Psoas muscle (tissue), 8 donors: ENCODE data around the gene P2RY6. TPM values are rescaled to one million over a fixed set of nuclear protein-coding genes. Genes with fewer than 3 reads are reported as not detected.

ENCODE experiments used
- ATAC-seq, 4 donors: fragments of 200-7000 bp; cut with Tn5 transposase; one replicate each; pipeline ENCODE4 v1.9.1; 2020; ENCODE audit warnings: moderate library complexity in 3 of 4, mild to moderate bottlenecking in 2 of 4
- DNase-seq, 2 donors: peaks; one replicate each; pipeline ENCODE4 v3.0.0-alpha.2; 2020
- H3K27ac ChIP-seq: fragments of 200-600 bp; one replicate; pipeline ENCODE4 v1.8.0; 2022
- H3K27me3 ChIP-seq, 3 donors: fragments of 200-600 bp in 1 of 3; one replicate each; pipeline versions ENCODE4 v1.6.1 to v1.8.0; 2013 to 2022; ENCODE audit warnings: low read length in 2 of 3, mild to moderate bottlenecking in 2 of 3, moderate library complexity in 1 of 3; ENCODE audit not compliant: insufficient read depth in 3 of 3
- H3K36me3 ChIP-seq, 2 donors: fragments of 200-600 bp in 1 of 2; one replicate each; pipeline versions ENCODE4 v1.6.1 to v1.8.0; 2013 to 2022; ENCODE audit warnings: low read depth in 1 of 2, mild to moderate bottlenecking in 1 of 2, moderate library complexity in 1 of 2; ENCODE audit not compliant: insufficient read depth in 1 of 2
- H3K4me1 ChIP-seq: fragments of 200-600 bp; one replicate; pipeline ENCODE4 v1.8.0; 2022
- H3K4me3 ChIP-seq: fragments of 200-600 bp; one replicate; pipeline ENCODE4 v1.8.0; 2022; ENCODE audit warnings: mild to moderate bottlenecking
- H3K9me3 ChIP-seq: fragments of 200-600 bp; one replicate; pipeline ENCODE4 v1.8.0; 2022
- CTCF ChIP-seq: fragments of 200-600 bp; IDR thresholded peaks from one replicate; pipeline ENCODE4 v1.8.0; 2022; ENCODE audit warnings: antibody characterized with exemption
- WGBS, 3 donors: extraction: QIAGEN DNeasy Blood & Tissue Kit; methylation state at CpG; one replicate each; pipeline versions ENCODE4 v1.1.6 to v1.1.7; 2013; 5-methylcytosine and 5-hydroxymethylcytosine counted together
- intact Hi-C, 2 donors: fragments of 100-400 bp; cut with DNase I; formaldehyde crosslinking; loops; one replicate each; pipeline versions ENCODE4 v1.11.0 to v1.14.2; 2022
- polyA plus RNA-seq, 3 donors: library from polyadenylated mRNA; stranded (reverse); fragments of 200-250 nt; gene quantifications; one replicate each; pipeline ENCODE4 v1.2.3, GENCODE V29; 2013
- total RNA-seq, 4 donors: library from RNA; stranded (reverse); fragmentation: NEBNext Ultra II Directional in 2 of 4; extraction: Animal tissue kit (Norgen Biotek cat#: 25700) in 2 of 4; gene quantifications; one replicate each; pipeline versions ENCODE4 v1.2.1 to v1.2.4, GENCODE V29; 2021 to 2023
- donor health status: healthy with polysubstance abuse.
- donor health status: DM: no; HTN: no; CAD: no; lungs with moderate emphysema.
- donor health status: Bipolar disorder and iron deficiency.
- donor health status: healthy.
- donor health status: DM: yes; HTN: yes; CAD: no.
- donor health status: DM: no; HTN: no; CAD: no.
- donor health status: DM: no; HTN: no; CAD: no.
- donor health status: DM: yes; HTN: yes; CAD: no.

The P2RY6 gene
- total and polyA plus RNA-seq, 7 donors, result 0.59 to 2.5 (median 1.3) TPM

- no peak for ATAC-seq
- H3K27ac ChIP-seq, result peak overlapping the region; percentile 30
- H3K4me3 ChIP-seq, result peak overlapping the region; percentile 80
- H3K4me1 ChIP-seq, result peaks cover 16% of the 10 kb centered on the region
- TF ChIP-seq CTCF, result no peak
- no peaks in the 10 kb centered on the region for H3K36me3 ChIP-seq
- H3K27me3 ChIP-seq, result peaks cover 0 to 5% (median 4%) of the 10 kb centered on the region in 3 donors
- peak in 1 of 2 donors; percentile 39 for DNase-seq
- no peaks in the 10 kb centered on the region for H3K9me3 ChIP-seq
- WGBS, 3 donors, result 76 to 82% (median 79%) methylated on average over 16 to 18 of the region's 18 CpGs
- intact Hi-C loops, result no loop called here
Observed at GRCh38 chr11:73311394-73311869, 39.3 kb downstream of the P2RY6 start.

GRCh38 chr11:73312036-73312435, 39.9 kb downstream of the P2RY6 start:
- DNase-seq (peak in 1 of 2 donors; percentile 12), ATAC-seq (no peak)
- TF ChIP-seq CTCF, result no peak
- peaks cover 0 to 5% (median 4%) of the 10 kb centered on the region in 3 donors for H3K27me3 ChIP-seq
- H3K9me3 ChIP-seq, result no peaks in the 10 kb centered on the region
- WGBS, 3 donors, result 70 to 73% (median 70%) methylated on average over 2 of the region's 2 CpGs
- no peak overlapping the region for H3K27ac ChIP-seq
- H3K36me3 ChIP-seq, result no peaks in the 10 kb centered on the region
- intact Hi-C loops, result no loop called here
- H3K4me1 ChIP-seq, result peaks cover 16% of the 10 kb centered on the region
- peak overlapping the region; percentile 80 for H3K4me3 ChIP-seq

- peak in 1 of 2 donors; percentile 31 for DNase-seq
- peaks cover 0 to 5% (median 4%) of the 10 kb centered on the region in 3 donors for H3K27me3 ChIP-seq
- no peaks in the 10 kb centered on the region for H3K9me3 ChIP-seq
- ATAC-seq, result no peak
- intact Hi-C loops, result no loop called here
- no peak for TF ChIP-seq CTCF
- H3K4me1 ChIP-seq, result peaks cover 16% of the 10 kb centered on the region
- no peaks in the 10 kb centered on the region for H3K36me3 ChIP-seq
- H3K4me3 ChIP-seq, result peak overlapping the region; percentile 80
- WGBS, 3 donors, result 73 to 75% (median 74%) methylated on average over 6 of the region's 6 CpGs
- H3K27ac ChIP-seq, result peak overlapping the region; percentile 41
Observed at GRCh38 chr11:73312851-73313327, 40.8 kb downstream of the P2RY6 start.

GRCh38 chr11:73313652-73314051, 41.5 kb downstream of the P2RY6 start:
- H3K27me3 ChIP-seq, result peaks cover 0 to 4% (median under 1%) of the 10 kb centered on the region in 3 donors
- intact Hi-C loops, result no loop called here
- ATAC-seq, result no peak
- H3K27ac ChIP-seq, result peak overlapping the region; percentile 41
- H3K9me3 ChIP-seq, result no peaks in the 10 kb centered on the region
- no peaks in the 10 kb centered on the region for H3K36me3 ChIP-seq
- peak in 1 of 2 donors; percentile 39 for DNase-seq
- WGBS, 3 donors, result 13 to 64% (median 35%) methylated on average over 1 of the region's 1 CpG
- no peak for TF ChIP-seq CTCF
- H3K4me1 ChIP-seq, result peaks cover 16% of the 10 kb centered on the region
- H3K4me3 ChIP-seq, result peak overlapping the region; percentile 80
